Mucosa of descending colon (tissue), 3 donors: ENCODE measurements around the gene AGAP1. TPM values are rescaled to one million over a fixed set of nuclear protein-coding genes. Genes with fewer than 3 reads are reported as not detected.

Source experiments
- ATAC-seq: fragments of 200-7000 bp; cut with Tn5 transposase; one replicate; pipeline ENCODE4 v1.9.1; 2020; ENCODE audit warnings: mild to moderate bottlenecking, moderate library complexity
- DNase-seq, 3 donors: peaks; one replicate each; pipeline ENCODE4 v3.0.0-alpha.2; 2020
- H3K36me3 ChIP-seq: fragments of 200-600 bp; one replicate; pipeline ENCODE4 v1.8.0; 2021; ENCODE audit warnings: low read depth, mild to moderate bottlenecking
- H3K4me1 ChIP-seq: fragments of 200-600 bp; one replicate; pipeline ENCODE4 v1.8.0; 2021; ENCODE audit warnings: low read depth, mild to moderate bottlenecking
- H3K4me3 ChIP-seq: fragments of 200-600 bp; one replicate; pipeline ENCODE4 v1.8.0; 2021; ENCODE audit warnings: mild to moderate bottlenecking
- H3K9me3 ChIP-seq: fragments of 200-600 bp; one replicate; pipeline ENCODE4 v1.8.0; 2021; ENCODE audit warnings: mild to moderate bottlenecking
- intact Hi-C, 2 donors: fragments of 100-400 bp; cut with DNase I in 1 of 2; cut with micrococcal nuclease in 1 of 2; formaldehyde crosslinking; loops; one replicate each; pipeline versions ENCODE4 v1.11.0 to v1.11.1; 2022; cut with DNase I, micrococcal nuclease
- total RNA-seq, 3 donors: library from RNA; stranded (reverse); fragmentation: NEBNext Ultra II Directional in 2 of 3; extraction: Animal tissue kit (Norgen Biotek cat#: 25700) in 2 of 3; gene quantifications; one replicate each; pipeline versions ENCODE4 v1.2.1 to v1.2.4, GENCODE V29; 2021 to 2023
- TF ChIP-seq, protein P1 (sequence below): fragments of 200-600 bp; IDR thresholded peaks from one replicate; pipeline ENCODE4 v1.8.0; 2022; ENCODE audit warnings: antibody characterized with exemption, mild to moderate bottlenecking
- donor health status: DM: no; HTN: no; CAD: no; lungs with moderate emphysema.
- donor health status: DM: no; HTN: no; CAD: no.
- donor health status: DM: no; HTN: yes; CAD: no.

The AGAP1 gene
- total RNA-seq, 3 donors from 2014 or later = 68.1 to 112 (median 88.9) TPM

DNA sequence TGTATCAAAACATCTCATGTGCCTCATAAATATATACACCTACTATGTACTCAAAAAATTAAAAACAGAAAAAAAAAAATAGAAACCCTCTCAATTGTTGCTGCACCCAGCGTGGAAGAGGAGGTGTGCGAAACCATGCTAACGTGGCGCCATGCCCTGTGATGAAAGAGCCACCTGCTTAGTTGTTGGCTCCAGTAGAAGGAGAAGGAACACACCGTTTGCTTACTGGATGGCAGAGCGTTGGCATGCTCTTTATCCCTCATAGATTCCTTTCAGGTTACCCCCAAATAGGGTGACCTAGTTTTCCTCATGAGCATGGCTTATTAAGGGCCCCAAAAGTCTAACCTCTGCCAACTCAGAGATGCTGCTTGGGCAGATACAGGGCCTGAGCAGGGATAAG lies 332.1 kb downstream of the AGAP1 start:
- Histone ChIP-seq H3K36me3 (no peaks in the 10 kb centered on the region), H3K9me3 (no peaks in the 10 kb centered on the region), H3K4me3 (no peak overlapping the region), H3K4me1 (no peaks in the 10 kb centered on the region)
- intact Hi-C loops = no loop called here
- DNase-seq = no peak
- TF ChIP-seq, protein P1, sequence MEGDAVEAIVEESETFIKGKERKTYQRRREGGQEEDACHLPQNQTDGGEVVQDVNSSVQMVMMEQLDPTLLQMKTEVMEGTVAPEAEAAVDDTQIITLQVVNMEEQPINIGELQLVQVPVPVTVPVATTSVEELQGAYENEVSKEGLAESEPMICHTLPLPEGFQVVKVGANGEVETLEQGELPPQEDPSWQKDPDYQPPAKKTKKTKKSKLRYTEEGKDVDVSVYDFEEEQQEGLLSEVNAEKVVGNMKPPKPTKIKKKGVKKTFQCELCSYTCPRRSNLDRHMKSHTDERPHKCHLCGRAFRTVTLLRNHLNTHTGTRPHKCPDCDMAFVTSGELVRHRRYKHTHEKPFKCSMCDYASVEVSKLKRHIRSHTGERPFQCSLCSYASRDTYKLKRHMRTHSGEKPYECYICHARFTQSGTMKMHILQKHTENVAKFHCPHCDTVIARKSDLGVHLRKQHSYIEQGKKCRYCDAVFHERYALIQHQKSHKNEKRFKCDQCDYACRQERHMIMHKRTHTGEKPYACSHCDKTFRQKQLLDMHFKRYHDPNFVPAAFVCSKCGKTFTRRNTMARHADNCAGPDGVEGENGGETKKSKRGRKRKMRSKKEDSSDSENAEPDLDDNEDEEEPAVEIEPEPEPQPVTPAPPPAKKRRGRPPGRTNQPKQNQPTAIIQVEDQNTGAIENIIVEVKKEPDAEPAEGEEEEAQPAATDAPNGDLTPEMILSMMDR = no peak
- no peak for ATAC-seq

DNA sequence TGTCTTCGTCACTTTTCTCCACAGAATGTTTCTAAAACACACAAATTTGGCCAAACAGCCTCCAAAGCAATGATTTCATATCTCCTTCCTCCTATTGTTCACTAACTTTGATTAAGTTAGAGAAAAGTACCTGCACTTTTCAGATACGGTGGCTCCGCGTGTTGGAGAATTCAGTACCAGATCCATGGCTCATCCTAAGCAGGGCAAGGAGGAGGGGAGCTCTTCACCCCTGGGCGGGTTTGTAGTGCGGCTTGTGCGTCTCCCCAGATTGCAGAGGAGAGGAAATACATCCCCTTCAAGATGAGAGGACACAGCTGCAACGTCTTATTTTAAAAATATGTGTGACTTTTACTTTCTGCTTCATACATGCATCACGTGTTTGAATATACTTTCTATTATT lies 333.0 kb downstream of the AGAP1 start:
- H3K36me3 ChIP-seq = no peaks in the 10 kb centered on the region
- no peaks in the 10 kb centered on the region for H3K4me1 ChIP-seq
- no peak overlapping the region for H3K4me3 ChIP-seq
- intact Hi-C loops = no loop called here
- DNase-seq (no peak), ATAC-seq (no peak)
- TF ChIP-seq, protein P1 = no peak
- no peaks in the 10 kb centered on the region for H3K9me3 ChIP-seq

DNA sequence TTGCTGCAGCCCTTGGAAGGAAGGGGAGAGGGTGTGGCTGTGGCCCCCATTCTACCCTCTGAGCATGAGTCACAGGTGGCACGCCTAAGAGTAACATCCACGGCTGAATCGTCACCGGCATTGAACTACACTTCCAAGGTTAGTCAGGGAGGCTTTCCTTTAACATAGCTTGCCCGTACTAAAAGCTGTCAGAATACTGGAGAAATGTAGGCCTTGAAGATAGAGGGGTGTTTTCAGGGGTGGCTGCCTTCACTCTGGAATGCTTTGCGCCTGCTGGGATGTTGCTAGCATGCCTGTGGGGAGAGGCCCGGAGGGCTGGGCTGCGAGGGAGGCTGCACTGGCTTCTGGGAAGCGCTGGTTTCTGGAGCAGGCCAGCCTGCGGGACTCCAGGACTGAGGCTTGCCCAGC lies 333.7 kb downstream of the AGAP1 start:
- TF ChIP-seq, protein P1 = no peak
- DNase-seq = no peak
- no peaks in the 10 kb centered on the region for H3K36me3 ChIP-seq
- H3K4me1 ChIP-seq = no peaks in the 10 kb centered on the region
- no peaks in the 10 kb centered on the region for H3K9me3 ChIP-seq
- ATAC-seq = peak; percentile 34
- intact Hi-C loops = no loop called here
- no peak overlapping the region for H3K4me3 ChIP-seq

DNA sequence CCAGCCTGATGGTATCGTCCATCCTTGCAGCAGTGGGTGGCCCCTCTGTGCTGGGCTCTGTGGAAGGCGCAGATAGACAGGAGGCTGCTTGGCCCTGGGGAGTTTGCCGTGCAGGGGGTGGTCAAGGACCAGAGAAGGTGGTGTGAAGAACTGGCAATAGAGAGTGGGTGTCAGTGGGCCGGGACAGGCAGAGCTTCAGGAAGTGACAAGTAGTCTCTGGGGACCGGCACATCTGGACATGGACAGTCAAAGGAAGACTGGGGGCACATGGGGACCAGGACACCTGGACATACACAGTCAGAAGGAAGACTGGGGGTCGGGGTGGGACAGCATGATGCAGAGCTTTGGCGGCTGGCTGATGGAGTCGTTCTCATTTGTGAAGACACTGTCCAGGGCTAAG lies 335.9 kb downstream of the AGAP1 start:
- Histone ChIP-seq H3K9me3 (no peaks in the 10 kb centered on the region), H3K4me3 (no peak overlapping the region), H3K4me1 (no peaks in the 10 kb centered on the region), H3K36me3 (no peaks in the 10 kb centered on the region)
- ATAC-seq = no peak
- intact Hi-C loops = no loop called here
- TF ChIP-seq, protein P1 = no peak
- no peak for DNase-seq

DNA sequence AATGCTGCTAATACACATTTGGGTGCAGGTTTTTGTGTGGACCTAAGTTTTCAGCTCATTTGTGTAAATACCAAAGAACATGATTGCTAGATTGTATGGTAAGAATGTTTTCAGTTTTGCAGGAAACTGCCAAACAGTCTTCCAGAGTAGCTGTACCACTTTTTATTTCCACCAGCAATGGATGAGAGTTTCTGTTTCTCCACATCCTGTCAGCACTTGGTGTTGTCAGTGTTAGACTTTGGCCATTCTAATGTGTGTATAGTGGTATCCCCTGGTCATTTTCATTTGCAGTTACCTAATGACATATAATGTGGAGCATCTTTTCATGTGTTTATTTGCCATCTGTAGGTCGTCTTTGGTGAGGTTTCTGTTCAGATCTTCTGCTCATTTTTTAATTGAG lies 337.9 kb downstream of the AGAP1 start:
- Histone ChIP-seq H3K36me3 (no peaks in the 10 kb centered on the region), H3K4me3 (no peak overlapping the region), H3K4me1 (no peaks in the 10 kb centered on the region), H3K9me3 (no peaks in the 10 kb centered on the region)
- TF ChIP-seq, protein P1 = no peak
- intact Hi-C loops = no loop called here
- DNase-seq = no peak
- ATAC-seq = no peak

DNA sequence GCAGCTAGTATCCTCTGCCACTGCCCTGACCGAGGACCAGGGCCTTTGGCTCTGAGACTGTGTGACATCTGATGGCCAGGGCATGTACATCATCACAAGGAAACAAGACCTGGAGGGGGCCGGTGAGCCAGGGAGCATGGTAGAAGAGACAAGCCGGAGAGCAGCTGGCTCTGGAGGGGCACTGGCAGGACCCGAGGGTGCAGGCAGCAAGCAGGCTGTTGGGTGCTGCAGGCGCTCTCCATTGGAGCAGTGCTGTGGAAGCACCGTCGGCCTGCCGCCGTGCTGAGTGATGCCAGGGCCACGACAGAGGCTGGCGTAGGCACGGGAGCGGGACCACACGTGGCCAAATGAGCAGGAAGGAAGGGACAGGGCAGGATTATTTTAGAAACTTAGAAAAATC lies 339.1 kb downstream of the AGAP1 start:
- intact Hi-C loops = no loop called here
- Histone ChIP-seq H3K36me3 (no peaks in the 10 kb centered on the region), H3K4me3 (no peak overlapping the region), H3K9me3 (no peaks in the 10 kb centered on the region), H3K4me1 (no peaks in the 10 kb centered on the region)
- TF ChIP-seq, protein P1 = no peak
- ATAC-seq = no peak
- DNase-seq = no peak
